Measurements from ENCODE around the gene IRF9.

The IRF9 gene

DNA sequence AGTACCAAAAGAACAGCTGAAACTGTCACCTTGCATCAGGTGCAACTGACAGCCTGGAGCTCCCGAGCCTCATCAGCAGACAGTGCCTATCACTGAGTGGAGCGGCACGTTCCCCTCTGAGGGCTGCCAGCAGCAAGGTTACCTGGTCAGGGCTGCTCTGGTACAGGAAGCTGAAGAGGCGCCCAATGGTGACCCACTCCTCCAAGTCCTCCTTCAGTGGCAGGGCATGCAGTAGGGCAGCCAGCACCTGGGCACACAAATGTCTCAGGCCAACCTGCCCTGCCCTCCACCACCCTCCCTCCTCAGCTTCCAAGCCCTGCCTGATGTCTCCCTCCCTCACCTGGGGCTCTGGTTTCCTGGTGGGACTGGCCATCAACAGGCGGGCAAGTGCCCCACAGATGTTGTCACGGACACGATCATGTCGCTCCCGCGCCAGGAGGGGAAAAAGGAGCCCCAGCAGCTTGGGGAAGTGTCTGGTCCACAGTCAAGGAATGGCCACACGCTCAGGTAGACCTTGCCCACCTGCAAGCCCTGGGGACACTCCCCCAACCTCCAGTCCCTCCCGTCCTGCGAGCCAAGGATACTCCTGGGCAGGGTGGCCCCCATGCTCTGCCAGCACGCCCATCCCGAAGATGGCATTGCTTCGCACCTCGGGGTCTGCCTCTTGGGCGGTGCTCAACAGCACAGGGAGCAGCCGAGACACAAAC is 20.5 kb downstream of the IRF9 start:
- no peaks in the 10 kb centered on the region for H3K9me3 ChIP-seq (ENCODE audit: control insufficient read depth, insufficient read depth, low read depth, low read length)
- H3K4me3 ChIP-seq (ENCODE audit: low read depth, low read length): no peak overlapping the region
- peaks cover 0 to 98% of the 10 kb centered on the region in 2 experiments; a peak in 2 of 3 replicates for H3K36me3 ChIP-seq (ENCODE audit: control insufficient read depth in 2 of 2, insufficient read depth in 1 of 2, low read length in 2 of 2)
- CTCF ChIA-PET: interaction anchor here (0.9 to 1.0 kb wide), 2 partner anchors 19 to 20 kb away, joined by 3 to 4 read pairs; partner anchors contain the start of gene IRF9
- POLR2A ChIA-PET: interaction anchor here (0.6 to 1.0 kb wide), 4 partner anchors 12 to 87 kb away, joined by 3 to 4 read pairs (median 3); partner anchors contain the start of genes EMC9, MDP1 and PCK2
- TF ChIP-seq ZIC2 (tag by site-specific recombination; IDR thresholded peaks at IDR 0.05): no peak
- TF ChIP-seq ZNF350 (tag by site-specific recombination; IDR thresholded peaks at IDR 0.05): no peak
- TF ChIP-seq ZNF548 (tag by site-specific recombination; IDR thresholded peaks at IDR 0.05): no peak
- no peak for TF ChIP-seq ZNF610 (tag by site-specific recombination; IDR thresholded peaks at IDR 0.05; ENCODE audit: borderline replicate concordance)
- no peak for TF ChIP-seq ZNF2 (tag by site-specific recombination; IDR thresholded peaks at IDR 0.05)
- TF ChIP-seq ZNF335 (tag by site-specific recombination; conservative IDR thresholded peaks at IDR 0.05): no peak
- no peak for TF ChIP-seq ZNF24 (tag by site-specific recombination; IDR thresholded peaks at IDR 0.05)
- TF ChIP-seq, protein P1, sequence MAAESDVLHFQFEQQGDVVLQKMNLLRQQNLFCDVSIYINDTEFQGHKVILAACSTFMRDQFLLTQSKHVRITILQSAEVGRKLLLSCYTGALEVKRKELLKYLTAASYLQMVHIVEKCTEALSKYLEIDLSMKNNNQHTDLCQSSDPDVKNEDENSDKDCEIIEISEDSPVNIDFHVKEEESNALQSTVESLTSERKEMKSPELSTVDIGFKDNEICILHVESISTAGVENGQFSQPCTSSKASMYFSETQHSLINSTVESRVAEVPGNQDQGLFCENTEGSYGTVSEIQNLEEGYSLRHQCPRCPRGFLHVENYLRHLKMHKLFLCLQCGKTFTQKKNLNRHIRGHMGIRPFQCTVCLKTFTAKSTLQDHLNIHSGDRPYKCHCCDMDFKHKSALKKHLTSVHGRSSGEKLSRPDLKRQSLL (tag by site-specific recombination; IDR thresholded peaks at IDR 0.05): no peak
- no peak for TF ChIP-seq KLF8 (tag by site-specific recombination; IDR thresholded peaks at IDR 0.05)
- no peak for TF ChIP-seq KLF16 (tag by site-specific recombination; IDR thresholded peaks at IDR 0.05)
- no peaks in the 10 kb centered on the region for H3K4me1 ChIP-seq (ENCODE audit: control insufficient read depth, insufficient read depth, low read length)
- no peak overlapping the region for H3K27ac ChIP-seq (ENCODE audit: extremely low read depth, low read depth, low read length)

DNA sequence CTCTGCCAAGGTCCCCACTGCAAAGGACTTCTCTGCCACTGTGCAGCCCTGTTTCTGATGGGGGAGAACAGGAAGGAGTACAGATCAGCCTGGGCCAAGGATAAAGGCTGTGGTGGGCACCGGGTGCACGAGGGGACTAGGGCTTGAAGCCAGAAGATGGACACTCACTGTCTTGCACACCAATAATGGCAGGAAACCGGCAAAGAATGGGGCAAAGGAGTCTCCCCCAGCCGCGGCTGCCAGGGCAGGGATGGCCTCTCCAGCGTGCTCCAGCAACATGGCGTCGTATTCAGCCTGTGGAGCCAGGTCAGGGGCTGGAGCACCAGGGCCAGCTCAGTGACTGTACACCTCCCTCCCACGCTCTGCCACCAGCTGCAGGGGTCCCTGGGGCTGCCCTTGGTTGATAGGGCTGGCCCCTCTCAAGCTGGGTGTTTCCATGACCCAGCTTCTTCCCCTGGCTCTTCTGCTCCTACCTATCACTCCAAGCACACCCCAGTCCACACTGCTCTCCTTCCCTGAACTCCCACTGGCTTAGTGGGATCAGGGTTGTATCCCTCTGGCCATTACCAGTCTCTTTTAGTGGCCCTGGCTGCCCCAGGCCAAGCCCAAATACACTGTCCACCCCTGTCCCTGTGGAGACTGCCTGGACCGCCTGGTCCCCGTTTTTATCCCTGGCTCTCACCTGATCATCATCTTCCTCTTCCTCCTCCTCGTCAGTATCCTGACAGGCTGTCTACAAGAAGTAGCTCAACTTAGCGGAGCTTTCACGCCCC is 21.2 kb downstream of the IRF9 start:
- Histone ChIP-seq H3K4me3 (ENCODE audit: low read depth, low read length) (no peak overlapping the region), H3K9me3 (ENCODE audit: control insufficient read depth, insufficient read depth, low read depth, low read length) (no peaks in the 10 kb centered on the region), H3K27ac (ENCODE audit: extremely low read depth, low read depth, low read length) (no peak overlapping the region), H3K4me1 (ENCODE audit: control insufficient read depth, insufficient read depth, low read length) (no peaks in the 10 kb centered on the region), H3K36me3 (ENCODE audit: control insufficient read depth in 2 of 2, insufficient read depth in 1 of 2, low read length in 2 of 2) (peaks cover 0 to 98% of the 10 kb centered on the region in 2 experiments; a peak in 2 of 3 replicates)
- ChIA-PET CTCF (no interaction called here), POLR2A (no interaction called here)
- TF ChIP-seq, protein P2, sequence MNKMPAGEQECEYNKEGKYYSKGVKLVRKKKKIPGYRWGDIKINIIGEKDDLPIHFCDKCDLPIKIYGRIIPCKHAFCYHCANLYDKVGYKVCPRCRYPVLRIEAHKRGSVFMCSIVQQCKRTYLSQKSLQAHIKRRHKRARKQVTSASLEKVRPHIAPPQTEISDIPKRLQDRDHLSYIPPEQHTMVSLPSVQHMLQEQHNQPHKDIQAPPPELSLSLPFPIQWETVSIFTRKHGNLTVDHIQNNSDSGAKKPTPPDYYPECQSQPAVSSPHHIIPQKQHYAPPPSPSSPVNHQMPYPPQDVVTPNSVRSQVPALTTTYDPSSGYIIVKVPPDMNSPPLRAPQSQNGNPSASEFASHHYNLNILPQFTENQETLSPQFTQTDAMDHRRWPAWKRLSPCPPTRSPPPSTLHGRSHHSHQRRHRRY (tag by site-specific recombination; IDR thresholded peaks at IDR 0.05): no peak
- TF ChIP-seq, protein P3, sequence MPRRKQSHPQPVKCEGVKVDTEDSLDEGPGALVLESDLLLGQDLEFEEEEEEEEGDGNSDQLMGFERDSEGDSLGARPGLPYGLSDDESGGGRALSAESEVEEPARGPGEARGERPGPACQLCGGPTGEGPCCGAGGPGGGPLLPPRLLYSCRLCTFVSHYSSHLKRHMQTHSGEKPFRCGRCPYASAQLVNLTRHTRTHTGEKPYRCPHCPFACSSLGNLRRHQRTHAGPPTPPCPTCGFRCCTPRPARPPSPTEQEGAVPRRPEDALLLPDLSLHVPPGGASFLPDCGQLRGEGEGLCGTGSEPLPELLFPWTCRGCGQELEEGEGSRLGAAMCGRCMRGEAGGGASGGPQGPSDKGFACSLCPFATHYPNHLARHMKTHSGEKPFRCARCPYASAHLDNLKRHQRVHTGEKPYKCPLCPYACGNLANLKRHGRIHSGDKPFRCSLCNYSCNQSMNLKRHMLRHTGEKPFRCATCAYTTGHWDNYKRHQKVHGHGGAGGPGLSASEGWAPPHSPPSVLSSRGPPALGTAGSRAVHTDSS (tag by site-specific recombination; IDR thresholded peaks at IDR 0.05): peak; percentile 62

DNA sequence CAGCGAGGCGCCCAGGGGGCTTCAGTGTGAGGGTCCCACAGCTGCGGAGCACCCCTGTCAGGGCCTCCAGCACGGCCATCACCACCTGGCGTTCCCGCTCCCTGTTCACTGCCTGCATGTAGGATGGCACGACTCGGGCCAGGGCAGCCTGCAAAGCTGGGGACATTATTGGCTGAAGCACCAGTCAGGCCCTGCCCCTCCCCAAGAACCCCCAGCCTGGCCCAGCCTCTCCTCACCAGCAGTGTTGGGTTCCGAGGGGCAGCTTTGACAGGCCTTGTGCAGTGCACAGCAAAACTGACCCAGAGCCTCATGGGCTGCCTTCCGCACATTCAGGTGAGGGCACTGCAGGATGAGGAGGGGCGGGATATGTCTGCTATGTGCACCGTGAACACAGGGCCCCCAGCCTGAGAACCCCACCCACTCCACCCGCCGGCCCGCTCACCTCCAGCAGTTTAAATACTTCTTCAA is 22.0 kb downstream of the IRF9 start:
- no peak overlapping the region for H3K4me3 ChIP-seq (ENCODE audit: low read depth, low read length)
- CTCF ChIA-PET: no interaction called here
- POLR2A ChIA-PET: no interaction called here
- no peaks in the 10 kb centered on the region for H3K9me3 ChIP-seq (ENCODE audit: control insufficient read depth, insufficient read depth, low read depth, low read length)
- H3K27ac ChIP-seq (ENCODE audit: extremely low read depth, low read depth, low read length): no peak overlapping the region
- peaks cover 0 to 97% of the 10 kb centered on the region in 2 experiments; a peak in 2 of 3 replicates for H3K36me3 ChIP-seq (ENCODE audit: control insufficient read depth in 2 of 2, insufficient read depth in 1 of 2, low read length in 2 of 2)
- peaks cover 5% of the 10 kb centered on the region; the same call in 1 of the 2 replicates for H3K4me1 ChIP-seq (ENCODE audit: control insufficient read depth, insufficient read depth, low read length)
- TF ChIP-seq SETDB1 (IDR thresholded peaks at IDR 0.05; ENCODE audit: insufficient read length, low read length) (no peak), ZNF624 (tag by site-specific recombination; IDR thresholded peaks at IDR 0.05) (no peak), ZNF404 (tag by site-specific recombination; IDR thresholded peaks at IDR 0.05) (no peak), MZF1 (tag by site-specific recombination; IDR thresholded peaks at IDR 0.05; ENCODE audit: borderline replicate concordance) (no peak), ZNF501 (tag by site-specific recombination; IDR thresholded peaks at IDR 0.05) (no peak), ZNF768 (tag by site-specific recombination; IDR thresholded peaks at IDR 0.05) (no peak), ZNF133 (tag by site-specific recombination; IDR thresholded peaks at IDR 0.05) (no peak)
- TF ChIP-seq, protein P4, sequence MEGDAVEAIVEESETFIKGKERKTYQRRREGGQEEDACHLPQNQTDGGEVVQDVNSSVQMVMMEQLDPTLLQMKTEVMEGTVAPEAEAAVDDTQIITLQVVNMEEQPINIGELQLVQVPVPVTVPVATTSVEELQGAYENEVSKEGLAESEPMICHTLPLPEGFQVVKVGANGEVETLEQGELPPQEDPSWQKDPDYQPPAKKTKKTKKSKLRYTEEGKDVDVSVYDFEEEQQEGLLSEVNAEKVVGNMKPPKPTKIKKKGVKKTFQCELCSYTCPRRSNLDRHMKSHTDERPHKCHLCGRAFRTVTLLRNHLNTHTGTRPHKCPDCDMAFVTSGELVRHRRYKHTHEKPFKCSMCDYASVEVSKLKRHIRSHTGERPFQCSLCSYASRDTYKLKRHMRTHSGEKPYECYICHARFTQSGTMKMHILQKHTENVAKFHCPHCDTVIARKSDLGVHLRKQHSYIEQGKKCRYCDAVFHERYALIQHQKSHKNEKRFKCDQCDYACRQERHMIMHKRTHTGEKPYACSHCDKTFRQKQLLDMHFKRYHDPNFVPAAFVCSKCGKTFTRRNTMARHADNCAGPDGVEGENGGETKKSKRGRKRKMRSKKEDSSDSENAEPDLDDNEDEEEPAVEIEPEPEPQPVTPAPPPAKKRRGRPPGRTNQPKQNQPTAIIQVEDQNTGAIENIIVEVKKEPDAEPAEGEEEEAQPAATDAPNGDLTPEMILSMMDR (tag by site-specific recombination; IDR thresholded peaks at IDR 0.05): no peak
- TF ChIP-seq, protein P5, sequence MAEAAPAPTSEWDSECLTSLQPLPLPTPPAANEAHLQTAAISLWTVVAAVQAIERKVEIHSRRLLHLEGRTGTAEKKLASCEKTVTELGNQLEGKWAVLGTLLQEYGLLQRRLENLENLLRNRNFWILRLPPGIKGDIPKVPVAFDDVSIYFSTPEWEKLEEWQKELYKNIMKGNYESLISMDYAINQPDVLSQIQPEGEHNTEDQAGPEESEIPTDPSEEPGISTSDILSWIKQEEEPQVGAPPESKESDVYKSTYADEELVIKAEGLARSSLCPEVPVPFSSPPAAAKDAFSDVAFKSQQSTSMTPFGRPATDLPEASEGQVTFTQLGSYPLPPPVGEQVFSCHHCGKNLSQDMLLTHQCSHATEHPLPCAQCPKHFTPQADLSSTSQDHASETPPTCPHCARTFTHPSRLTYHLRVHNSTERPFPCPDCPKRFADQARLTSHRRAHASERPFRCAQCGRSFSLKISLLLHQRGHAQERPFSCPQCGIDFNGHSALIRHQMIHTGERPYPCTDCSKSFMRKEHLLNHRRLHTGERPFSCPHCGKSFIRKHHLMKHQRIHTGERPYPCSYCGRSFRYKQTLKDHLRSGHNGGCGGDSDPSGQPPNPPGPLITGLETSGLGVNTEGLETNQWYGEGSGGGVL (tag by site-specific recombination; IDR thresholded peaks at IDR 0.05): no peak
- TF ChIP-seq, protein P6, sequence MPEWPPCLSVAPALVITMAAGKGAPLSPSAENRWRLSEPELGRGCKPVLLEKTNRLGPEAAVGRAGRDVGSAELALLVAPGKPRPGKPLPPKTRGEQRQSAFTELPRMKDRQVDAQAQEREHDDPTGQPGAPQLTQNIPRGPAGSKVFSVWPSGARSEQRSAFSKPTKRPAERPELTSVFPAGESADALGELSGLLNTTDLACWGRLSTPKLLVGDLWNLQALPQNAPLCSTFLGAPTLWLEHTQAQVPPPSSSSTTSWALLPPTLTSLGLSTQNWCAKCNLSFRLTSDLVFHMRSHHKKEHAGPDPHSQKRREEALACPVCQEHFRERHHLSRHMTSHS (tag by site-specific recombination; IDR thresholded peaks at IDR 0.05): no peak
